ENCODE data around the gene HEATR9. TPM values are rescaled to one million over a fixed set of nuclear protein-coding genes. Genes with fewer than 3 reads are reported as not detected.
A peak's percentile ranks its signal among the peaks of the same experiment; 100 is the strongest.

The HEATR9 gene
- total and polyA plus RNA-seq, 2 of the 13 experiments (the other 11 are each of a cell fraction or from before 2014, with no cell fraction given): not detected

GRCh38 chr17:35808962-35809854, 59.5 kb downstream of the HEATR9 start, which contains the start of gene TAF15 (continued):
- TF ChIP-seq SNAPC4 (CRISPR knock-in tag; IDR thresholded peaks at IDR 0.05): no peak
- peak; percentile 78; the same call in 1 of the 2 replicates for TF ChIP-seq ZNF589 (CRISPR knock-in tag; conservative IDR thresholded peaks at IDR 0.05)
- peak; percentile 61; the same call in 1 of the 2 replicates for TF ChIP-seq ZNF468 (CRISPR knock-in tag; IDR thresholded peaks at IDR 0.05)
- TF ChIP-seq PHF5A (CRISPR knock-in tag; IDR thresholded peaks at IDR 0.05; ENCODE audit: low read depth, unreplicated experiment): no peak
- no peak for TF ChIP-seq ZFP36 (IDR thresholded peaks at IDR 0.05; ENCODE audit: borderline replicate concordance, low read depth, low read length, partially characterized antibody)
- TF ChIP-seq ARID2 (CRISPR knock-in tag; IDR thresholded peaks at IDR 0.05; ENCODE audit: borderline replicate concordance): no peak; the same call in 1 of the 2 replicates
- no peak for TF ChIP-seq ZBTB10 (CRISPR knock-in tag; IDR thresholded peaks at IDR 0.05; ENCODE audit: borderline replicate concordance)
- peak; percentile 89; the same call in 1 of the 2 replicates for TF ChIP-seq ZSCAN30 (CRISPR knock-in tag; IDR thresholded peaks at IDR 0.05)
- TF ChIP-seq ZNF567 (CRISPR knock-in tag; IDR thresholded peaks at IDR 0.05; ENCODE audit: borderline replicate concordance): no peak
- no peak for TF ChIP-seq RERE (CRISPR knock-in tag; IDR thresholded peaks at IDR 0.05; ENCODE audit: low read depth)
- no peak for TF ChIP-seq ZNF276 (CRISPR knock-in tag; IDR thresholded peaks at IDR 0.05; ENCODE audit: low read depth)

Measured in HepG2 (cell line).